Heart left ventricle (tissue), 13 donors: ENCODE results near the gene GPR156.

Experiments used
- CTCF ChIP-seq, 12 donors: fragments of 200-600 bp; sonication (generic) in 4 of 12; IDR thresholded peaks; one replicate each; pipeline versions ENCODE4 v1.5.0 to v1.8.0; 2018 to 2022; ENCODE audit warnings: antibody characterized with exemption in 12 of 12, mild to moderate bottlenecking in 5 of 12
- POLR2A ChIP-seq, 2 donors: fragments of 450-650 bp; IDR thresholded peaks; one replicate each; pipeline ENCODE4 v1.6.1; 2017; ENCODE audit warnings: antibody characterized with exemption in 2 of 2, mild to moderate bottlenecking in 2 of 2, moderate library complexity in 2 of 2
- donor health status: ischemic (EF 13 %, LVEDD 7.1; RV severe dilation, severe dysfunction).
- donor health status: DM: no; HTN: yes; CAD: no.
- donor health status: DM: no; HTN: no; CAD: no.
- donor health status: ischemic (EF 25% LVEDD 6.9; RV normal size, moderate dysfunction).
- donor health status: ischemic (EF 25% LVEDD 5.7; RV mildly dilated, moderate dysfunction).
- donor health status: ischemic (EF 35%, LVEDD 5.7; RV mildly dilated, moderate dysfunction).
- donor health status: nonischemic (EF 11% LVEDD 7.7; RV severe dilation, severe dysfunction).
- donor health status: DM: yes; HTN: yes; CAD: no.
- donor health status: PGD.
- donor health status: ischemic (EF 29% LVEDD 5.4; RV normal size, mild dysfunction).
- donor health status: nonischemic (EF 23%, LVEDD 6.1; RV moderate dilation, normal function).

- TF ChIP-seq CTCF (IDR thresholded peaks at IDR 0.05) (no peak), POLR2A (IDR thresholded peaks at IDR 0.05) (no peak)
Measured at GRCh38 chr3:120192159-120192558, 92.9 kb downstream of the GPR156 start.
